Activated naive CD4-positive, alpha-beta T cell treated with anti-CD3 and anti-CD28 coated beads for 36 hours (primary cell): Measurements from ENCODE around the gene PPP2R5C. TPM values are rescaled to one million over a fixed set of nuclear protein-coding genes. Genes with fewer than 3 reads are reported as not detected.

Source experiments
- CTCF ChIA-PET: fragments of 350-600 bp; sonication (Branson Sonifier 250); formaldehyde crosslinking; loops from one replicate; lab custom pipeline; 2021; ENCODE audit warnings: antibody characterized with exemption; lab: Charles Lee
- DNase-seq: peaks from one replicate; pipeline ENCODE4 v3.0.0-alpha.2; 2020
- H3K27ac Mint-ChIP-seq: one replicate; pipeline ENCODE4 v1.8.0; 2021; ENCODE audit warnings: mild to moderate bottlenecking, mixed read lengths
- H3K27me3 Mint-ChIP-seq: one replicate; pipeline ENCODE4 v1.8.0; 2021; ENCODE audit warnings: low read depth, mixed read lengths
- H3K36me3 Mint-ChIP-seq: one replicate; pipeline ENCODE4 v1.8.0; 2021; ENCODE audit warnings: low read depth, mixed read lengths
- H3K4me1 Mint-ChIP-seq: one replicate; pipeline ENCODE4 v1.8.0; 2021; ENCODE audit warnings: low read depth, mixed read lengths
- H3K4me3 Mint-ChIP-seq: one replicate; pipeline ENCODE4 v1.8.0; 2021; ENCODE audit warnings: mild to moderate bottlenecking, moderate library complexity, mixed read lengths
- H3K9me3 Mint-ChIP-seq: one replicate; pipeline ENCODE4 v1.8.0; 2021; ENCODE audit warnings: mixed read lengths
- intact Hi-C: fragments of 100-400 bp; cut with micrococcal nuclease; formaldehyde crosslinking; loops from one replicate; pipeline ENCODE4 v1.15.1; 2023
- total RNA-seq, 2 experiments: library from RNA; stranded (reverse); gene quantifications; one replicate each; pipeline ENCODE4 v1.2.3, GENCODE V29; 2021

The PPP2R5C gene
- total RNA-seq, 2 experiments from 2014 or later, result 280 to 294 TPM

DNA sequence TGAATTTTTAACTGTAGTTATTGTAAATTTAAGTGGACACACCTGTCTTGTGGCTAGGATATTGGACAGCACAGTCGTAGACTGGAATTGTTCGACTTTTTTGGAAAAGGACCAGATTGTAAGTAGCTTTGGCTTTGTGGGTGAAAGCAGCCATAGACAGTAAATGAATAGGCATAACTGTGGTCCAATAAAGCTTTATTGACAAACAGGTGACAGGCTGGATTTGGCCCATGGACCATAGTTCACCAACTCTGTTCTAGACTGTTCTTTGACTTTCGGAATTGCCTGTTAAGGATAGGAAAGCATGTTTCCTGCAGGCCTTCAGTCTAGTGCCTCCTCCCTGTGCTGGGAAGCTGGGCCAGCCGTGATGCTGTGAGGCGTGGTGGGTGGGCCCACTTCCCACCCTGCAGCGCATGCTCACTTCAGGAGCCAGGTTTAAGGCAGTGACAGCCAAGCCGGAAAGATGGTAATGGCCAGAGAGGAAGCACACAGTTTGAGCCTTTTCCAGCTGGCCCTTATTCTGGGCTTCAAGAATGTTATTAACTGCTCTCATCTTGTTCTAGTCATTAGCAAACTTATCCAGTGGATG lies 51.8 kb downstream of the PPP2R5C start:
- no peaks in the 10 kb centered on the region for H3K9me3 Mint-ChIP-seq
- H3K4me3 Mint-ChIP-seq, result peak overlapping the region; percentile 70
- peak overlapping the region; percentile 93 for H3K27ac Mint-ChIP-seq
- H3K4me1 Mint-ChIP-seq, result peaks cover 69% of the 10 kb centered on the region
- no peaks in the 10 kb centered on the region for H3K27me3 Mint-ChIP-seq
- H3K36me3 Mint-ChIP-seq, result peaks cover 28% of the 10 kb centered on the region
- intact Hi-C loops, result loop anchor here (5.0 to 10.0 kb wide), 2 partner anchors 369 to 992 kb away; no protein-coding TSS in a partner anchor
- no peak for DNase-seq
- CTCF ChIA-PET, result interaction anchor here (0.7 to 2.8 kb wide), 7 partner anchors 10 to 149 kb away, joined by 3 to 11 read pairs (median 4); no protein-coding TSS in a partner anchor

DNA sequence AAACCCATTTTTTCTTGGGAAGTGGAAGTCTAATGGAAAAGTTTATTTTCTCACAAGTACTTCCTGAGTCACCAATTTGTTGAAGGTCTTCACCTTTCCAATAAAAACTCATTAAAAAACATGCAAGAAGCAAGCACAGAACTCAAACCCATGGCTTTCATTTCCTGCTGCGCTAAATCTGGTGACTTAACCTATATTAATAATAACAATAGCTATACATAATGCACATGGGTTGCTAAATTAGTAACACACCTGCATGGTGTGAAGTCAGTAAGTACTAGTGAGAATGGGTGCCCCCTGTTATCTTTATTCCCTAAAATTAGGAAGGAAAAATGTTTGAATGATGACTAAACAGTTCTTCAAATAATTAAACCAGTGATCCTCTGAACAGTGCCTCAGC lies 52.3 kb downstream of the PPP2R5C start:
- Mint-ChIP-seq H3K4me3 (peak overlapping the region; percentile 70), H3K27ac (peak overlapping the region; percentile 93), H3K9me3 (no peaks in the 10 kb centered on the region), H3K36me3 (peaks cover 30% of the 10 kb centered on the region), H3K27me3 (no peaks in the 10 kb centered on the region), H3K4me1 (peaks cover 71% of the 10 kb centered on the region)
- intact Hi-C loops, result loop anchor here (5.0 to 10.0 kb wide), 2 partner anchors 368 to 991 kb away; no protein-coding TSS in a partner anchor
- CTCF ChIA-PET, result interaction anchor here (0.7 to 2.8 kb wide), 6 partner anchors 9 to 148 kb away, joined by 3 to 11 read pairs (median 4); no protein-coding TSS in a partner anchor
- DNase-seq, result peak; percentile 46

GRCh38 chr14:101814934-101815333 lies 53.4 kb downstream of the PPP2R5C start:
- no peaks in the 10 kb centered on the region for H3K9me3 Mint-ChIP-seq
- H3K27ac Mint-ChIP-seq, result peak overlapping the region; percentile 93
- H3K4me1 Mint-ChIP-seq, result peaks cover 80% of the 10 kb centered on the region
- peak; percentile 49 for DNase-seq
- intact Hi-C loops, result loop anchor here (5.0 to 10.0 kb wide), 2 partner anchors 367 to 990 kb away; no protein-coding TSS in a partner anchor
- H3K4me3 Mint-ChIP-seq, result peak overlapping the region; percentile 70
- CTCF ChIA-PET, result interaction anchor here (0.6 to 2.8 kb wide), 6 partner anchors 9 to 60 kb away, joined by 3 to 11 read pairs (median 4); no protein-coding TSS in a partner anchor
- no peaks in the 10 kb centered on the region for H3K27me3 Mint-ChIP-seq
- H3K36me3 Mint-ChIP-seq, result peaks cover 36% of the 10 kb centered on the region

DNA sequence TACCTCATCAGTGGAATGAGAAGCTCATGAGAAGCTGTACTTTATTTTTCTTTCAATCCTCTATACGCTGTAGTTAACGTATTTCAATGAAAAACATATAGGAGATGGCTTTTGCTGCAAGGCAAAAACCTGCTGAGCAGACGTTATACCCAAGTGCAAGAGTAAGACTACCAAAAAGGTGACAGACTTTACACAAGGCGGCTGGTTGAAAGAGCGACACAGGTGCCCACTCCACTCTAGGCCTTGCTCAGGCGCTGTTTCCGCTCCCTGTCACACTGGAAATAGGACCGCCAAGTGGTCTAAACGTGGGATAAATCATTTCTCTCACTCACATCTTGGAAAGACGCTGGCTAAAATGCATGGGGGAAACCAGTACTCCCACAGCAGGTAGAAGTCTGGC lies 54.5 kb downstream of the PPP2R5C start:
- H3K4me1 Mint-ChIP-seq, result peaks cover 84% of the 10 kb centered on the region
- DNase-seq, result peak; percentile 33
- no peaks in the 10 kb centered on the region for H3K9me3 Mint-ChIP-seq
- H3K36me3 Mint-ChIP-seq, result peaks cover 41% of the 10 kb centered on the region
- H3K4me3 Mint-ChIP-seq, result peak overlapping the region; percentile 70
- H3K27ac Mint-ChIP-seq, result peak overlapping the region; percentile 93
- no peaks in the 10 kb centered on the region for H3K27me3 Mint-ChIP-seq
- intact Hi-C loops, result loop anchor here (10.0 kb wide), 1 partner anchor 989 kb away; no protein-coding TSS in a partner anchor
- CTCF ChIA-PET, result interaction anchor here (1.2 to 2.8 kb wide), 4 partner anchors 8 to 56 kb away, joined by 4 to 11 read pairs (median 4); no protein-coding TSS in a partner anchor

DNA sequence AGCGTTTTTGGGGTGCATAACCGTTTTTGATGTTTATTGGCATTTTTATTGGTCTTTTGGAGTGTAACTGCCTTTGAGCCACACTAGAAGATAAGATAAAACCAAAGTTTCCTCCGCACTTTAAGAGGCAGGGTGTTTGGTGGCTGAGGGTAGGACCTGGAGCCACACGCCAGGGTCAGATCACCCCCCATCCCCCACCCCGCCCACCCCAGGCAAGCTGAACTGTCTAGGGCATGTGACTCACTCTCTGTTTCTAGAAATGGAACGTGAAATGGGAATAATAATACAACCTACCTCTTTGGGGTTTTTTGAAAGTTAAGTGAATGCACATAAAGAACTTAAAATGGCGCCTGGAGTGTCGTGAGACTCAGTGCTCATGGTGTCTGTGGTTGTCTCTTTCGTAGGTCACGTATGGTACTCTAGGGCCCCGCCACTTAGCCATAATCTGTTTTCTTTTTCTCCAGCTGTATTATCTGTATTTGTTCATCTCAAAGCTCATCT lies 56.0 kb downstream of the PPP2R5C start:
- H3K27me3 Mint-ChIP-seq, result no peaks in the 10 kb centered on the region
- H3K4me1 Mint-ChIP-seq, result peaks cover 89% of the 10 kb centered on the region
- H3K27ac Mint-ChIP-seq, result peak overlapping the region; percentile 92
- intact Hi-C loops, result loop anchor here (10.0 kb wide), 1 partner anchor 987 kb away; no protein-coding TSS in a partner anchor
- H3K9me3 Mint-ChIP-seq, result no peaks in the 10 kb centered on the region
- H3K4me3 Mint-ChIP-seq, result peak overlapping the region; percentile 70
- DNase-seq, result peak; percentile 57
- H3K36me3 Mint-ChIP-seq, result peaks cover 39% of the 10 kb centered on the region
- CTCF ChIA-PET, result interaction anchor here (0.9 to 1.1 kb wide), 4 partner anchors 19 to 62 kb away, joined by 3 to 5 read pairs (median 3); no protein-coding TSS in a partner anchor

GRCh38 chr14:101819251-101819990 lies 57.9 kb downstream of the PPP2R5C start:
- Mint-ChIP-seq H3K27ac (peak overlapping the region; percentile 92), H3K4me3 (peak overlapping the region; percentile 70), H3K9me3 (no peaks in the 10 kb centered on the region), H3K4me1 (peaks cover 86% of the 10 kb centered on the region), H3K36me3 (peaks cover 38% of the 10 kb centered on the region), H3K27me3 (no peaks in the 10 kb centered on the region)
- intact Hi-C loops, result loop anchor here (10.0 kb wide), 1 partner anchor 985 kb away; no protein-coding TSS in a partner anchor
- CTCF ChIA-PET, result interaction anchor here (0.6 to 2.6 kb wide), 6 partner anchors 9 to 287 kb away, joined by 3 to 8 read pairs (median 4); no protein-coding TSS in a partner anchor
- DNase-seq, result peak; percentile 78

- peaks cover 85% of the 10 kb centered on the region for H3K4me1 Mint-ChIP-seq
- intact Hi-C loops, result loop anchor here (5.0 kb wide), 2 partner anchors 497 to 1753 kb away; partner anchors contain the start of genes EVL and ZNF839
- peak overlapping the region; percentile 92 for H3K27ac Mint-ChIP-seq
- H3K4me3 Mint-ChIP-seq, result peak overlapping the region; percentile 70
- H3K27me3 Mint-ChIP-seq, result no peaks in the 10 kb centered on the region
- CTCF ChIA-PET, result interaction anchor here (1.0 to 2.6 kb wide), 3 partner anchors 10 to 129 kb away, joined by 4 to 8 read pairs (median 7); no protein-coding TSS in a partner anchor
- H3K36me3 Mint-ChIP-seq, result peaks cover 39% of the 10 kb centered on the region
- peak; percentile 52 for DNase-seq
- no peaks in the 10 kb centered on the region for H3K9me3 Mint-ChIP-seq
Observed at GRCh38 chr14:101820283-101820798, 58.8 kb downstream of the PPP2R5C start.

DNA sequence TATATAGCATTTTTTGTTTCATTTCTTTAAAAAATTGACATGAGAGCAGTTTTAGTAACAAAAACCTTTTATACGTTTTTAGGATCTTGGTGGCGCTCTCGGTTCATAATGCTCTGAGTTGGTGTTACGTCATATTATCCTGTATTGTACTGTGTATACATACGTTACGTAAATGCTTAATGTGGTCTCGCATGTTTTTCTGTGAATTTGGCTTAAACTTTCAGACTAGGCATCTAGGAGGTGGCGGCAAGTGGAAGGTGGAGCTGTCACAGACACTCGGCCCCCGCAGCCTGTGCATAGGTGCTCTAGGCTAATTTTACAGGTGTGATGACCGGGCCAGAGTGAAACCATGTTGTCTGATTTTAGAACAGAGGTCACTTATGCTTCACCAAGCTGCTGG lies 60.0 kb downstream of the PPP2R5C start:
- peak overlapping the region; percentile 98 for H3K27ac Mint-ChIP-seq
- peak overlapping the region; percentile 63 for H3K4me3 Mint-ChIP-seq
- peak; percentile 64 for DNase-seq
- intact Hi-C loops, result loop anchor here (5.0 kb wide), 2 partner anchors 496 to 1754 kb away; partner anchors contain the start of genes EVL and ZNF839
- no peaks in the 10 kb centered on the region for H3K27me3 Mint-ChIP-seq
- H3K36me3 Mint-ChIP-seq, result peaks cover 42% of the 10 kb centered on the region
- H3K9me3 Mint-ChIP-seq, result no peaks in the 10 kb centered on the region
- CTCF ChIA-PET, result no interaction called here
- peaks cover 85% of the 10 kb centered on the region for H3K4me1 Mint-ChIP-seq

DNA sequence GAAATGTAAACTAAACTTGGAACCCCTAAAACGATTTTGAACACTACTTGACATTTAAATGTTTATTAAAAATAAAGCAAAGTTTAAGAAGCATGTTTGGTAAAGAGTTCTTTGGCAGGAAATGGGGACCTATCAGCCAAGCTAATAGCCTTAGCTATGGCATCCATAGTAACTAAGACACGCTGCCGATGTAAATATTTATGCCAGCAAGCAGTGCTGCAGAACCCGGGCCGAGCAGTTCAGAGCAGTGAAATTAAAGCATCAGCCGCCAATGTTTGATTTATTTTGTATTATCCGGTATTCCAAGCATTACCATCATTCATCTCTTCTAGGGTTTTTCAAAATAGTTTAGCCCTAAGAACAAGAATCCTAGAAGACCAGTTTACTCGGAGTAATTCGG lies 61.6 kb downstream of the PPP2R5C start:
- Mint-ChIP-seq H3K27ac (peak overlapping the region; percentile 98), H3K36me3 (peaks cover 47% of the 10 kb centered on the region), H3K9me3 (no peaks in the 10 kb centered on the region), H3K4me3 (peak overlapping the region; percentile 70), H3K27me3 (no peaks in the 10 kb centered on the region), H3K4me1 (peaks cover 87% of the 10 kb centered on the region)
- DNase-seq, result peak; percentile 27
- intact Hi-C loops, result loop anchor here (1.0 to 5.0 kb wide), 10 partner anchors 13 to 1756 kb away; partner anchors contain the start of genes EVL and ZNF839
- CTCF ChIA-PET, result interaction anchor here (1.0 to 1.6 kb wide), 7 partner anchors 9 to 138 kb away, joined by 3 to 6 read pairs (median 3); no protein-coding TSS in a partner anchor

- no peaks in the 10 kb centered on the region for H3K27me3 Mint-ChIP-seq
- intact Hi-C loops, result loop anchor here (1.0 to 5.0 kb wide), 15 partner anchors 13 to 1756 kb away; partner anchors contain the start of genes DYNC1H1, EVL, HSP90AA1 and ZNF839
- peak overlapping the region; percentile 70 for H3K4me3 Mint-ChIP-seq
- DNase-seq, result peak; percentile 86
- H3K4me1 Mint-ChIP-seq, result peaks cover 86% of the 10 kb centered on the region
- peak overlapping the region; percentile 98 for H3K27ac Mint-ChIP-seq
- H3K9me3 Mint-ChIP-seq, result no peaks in the 10 kb centered on the region
- H3K36me3 Mint-ChIP-seq, result peaks cover 47% of the 10 kb centered on the region
- CTCF ChIA-PET, result interaction anchor here (1.0 to 1.6 kb wide), 10 partner anchors 8 to 138 kb away, joined by 3 to 6 read pairs (median 4); no protein-coding TSS in a partner anchor
Observed at GRCh38 chr14:101823511-101824120, 62.1 kb downstream of the PPP2R5C start.

DNA sequence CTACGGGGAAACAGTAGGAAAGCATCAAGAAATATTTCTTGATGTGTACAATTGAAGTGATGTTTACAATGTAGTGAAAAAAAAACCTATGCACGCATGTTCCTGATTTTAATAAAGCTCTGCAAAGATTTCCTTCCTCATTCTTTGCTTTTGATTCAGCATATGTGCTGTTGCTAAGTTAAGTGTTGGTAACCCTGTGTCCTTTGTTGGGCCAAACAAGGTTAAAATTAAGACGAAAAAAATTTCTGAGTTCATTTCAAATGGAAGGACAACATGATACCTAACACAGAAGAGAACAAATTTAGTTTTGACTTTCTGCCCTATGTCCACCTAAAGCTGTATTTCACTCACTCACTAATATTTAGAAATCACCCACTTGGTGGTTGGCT lies 62.8 kb downstream of the PPP2R5C start:
- Mint-ChIP-seq H3K9me3 (no peaks in the 10 kb centered on the region), H3K36me3 (peaks cover 41% of the 10 kb centered on the region), H3K27ac (peak overlapping the region; percentile 98), H3K4me3 (peak overlapping the region; percentile 70), H3K4me1 (peaks cover 86% of the 10 kb centered on the region), H3K27me3 (no peaks in the 10 kb centered on the region)
- no peak for DNase-seq
- CTCF ChIA-PET, result interaction anchor here (0.6 to 1.6 kb wide), 6 partner anchors 9 to 273 kb away, joined by 4 to 6 read pairs (median 4); no protein-coding TSS in a partner anchor
- intact Hi-C loops, result loop anchor here (1.0 to 5.0 kb wide), 7 partner anchors 32 to 1757 kb away; partner anchors contain the start of genes DYNC1H1, EVL, HSP90AA1 and ZNF839
